ENCODE data around the gene FCN2.

Gene FCN2

DNA sequence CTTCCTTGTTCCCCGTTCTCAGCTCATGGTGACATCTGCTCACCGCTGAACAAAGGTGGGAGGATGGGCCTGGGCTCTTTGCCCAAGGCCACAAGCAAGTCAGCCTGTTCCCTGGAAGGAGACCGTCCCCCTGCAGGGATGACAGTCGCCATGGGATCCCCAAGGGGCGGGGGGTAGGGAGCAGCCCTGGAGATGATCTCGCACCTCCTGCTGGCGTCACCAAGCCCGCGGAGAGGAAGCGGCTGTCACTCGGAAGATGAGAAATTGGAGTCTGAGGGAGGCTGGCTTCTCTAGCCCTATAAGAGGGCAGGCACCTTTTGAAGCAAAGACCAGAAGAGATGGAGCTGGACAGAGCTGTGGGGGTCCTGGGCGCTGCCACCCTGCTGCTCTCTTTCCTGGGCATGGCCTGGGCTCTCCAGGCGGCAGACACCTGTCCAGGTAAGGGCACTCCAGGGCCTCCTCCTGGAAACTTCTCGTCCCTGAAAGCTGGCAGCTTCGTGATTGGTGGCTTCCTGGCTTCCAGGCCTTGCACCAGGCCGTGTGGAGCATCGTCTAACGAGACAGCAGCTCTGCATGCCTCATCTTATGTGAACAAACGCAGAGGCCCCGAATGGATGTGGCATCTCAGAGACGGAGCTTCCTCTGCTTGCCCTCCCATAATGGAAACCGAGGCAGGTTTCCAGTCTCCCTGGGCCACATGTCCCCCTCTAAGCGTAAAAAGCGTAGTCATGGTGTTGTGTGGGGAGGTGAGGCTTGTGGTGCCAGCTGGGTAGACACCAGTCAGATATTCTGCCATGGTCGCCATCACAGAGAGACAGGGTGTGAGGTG is at the start of gene FCN2:
Gene FCN2, plus strand, starts transcription at position 327 of the 829 bp plus-strand sequence. Its CDS starts 12 bp downstream, at position 339.
- DNase-seq, result no peak

DNA sequence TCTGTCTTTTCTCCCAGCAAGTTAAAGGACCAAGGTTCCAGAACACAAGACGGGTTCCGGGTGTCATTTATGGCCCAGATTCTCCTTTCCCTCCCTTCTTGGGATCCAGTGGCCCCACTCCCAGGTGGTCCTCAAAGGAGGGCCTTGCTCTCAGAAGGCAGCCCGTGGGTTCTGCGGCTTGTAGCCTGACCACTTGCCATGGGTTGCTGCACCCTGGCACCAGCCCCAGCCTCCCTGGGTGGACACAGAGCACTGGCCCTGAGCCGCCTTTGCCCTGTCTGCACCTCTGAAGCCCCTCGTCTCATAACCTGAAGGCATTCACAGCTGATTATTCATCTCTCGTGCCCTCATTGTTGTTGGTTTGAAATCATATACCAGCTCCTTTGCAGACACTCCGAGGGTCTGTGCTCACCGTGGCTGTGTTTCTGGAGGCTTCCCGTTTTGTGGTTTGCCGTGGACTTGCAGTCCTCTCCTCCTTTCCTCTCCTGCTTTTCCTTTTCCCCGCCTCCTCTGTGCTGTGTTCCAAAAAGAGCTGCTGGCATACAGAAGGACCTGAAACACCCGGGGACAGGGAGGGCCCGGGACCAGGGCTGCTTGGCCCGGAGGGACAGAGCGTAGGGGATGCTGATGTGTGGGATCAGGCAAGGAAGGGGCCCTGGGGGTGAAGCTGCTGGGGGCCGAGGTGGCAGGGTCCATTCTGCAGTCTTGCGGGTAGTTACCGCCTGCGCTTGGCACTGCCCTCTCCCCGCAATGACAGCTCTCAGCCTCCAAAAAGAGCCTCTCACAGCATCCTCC is 49.5 kb upstream of the FCN2 start:
- no peak for DNase-seq

DNA sequence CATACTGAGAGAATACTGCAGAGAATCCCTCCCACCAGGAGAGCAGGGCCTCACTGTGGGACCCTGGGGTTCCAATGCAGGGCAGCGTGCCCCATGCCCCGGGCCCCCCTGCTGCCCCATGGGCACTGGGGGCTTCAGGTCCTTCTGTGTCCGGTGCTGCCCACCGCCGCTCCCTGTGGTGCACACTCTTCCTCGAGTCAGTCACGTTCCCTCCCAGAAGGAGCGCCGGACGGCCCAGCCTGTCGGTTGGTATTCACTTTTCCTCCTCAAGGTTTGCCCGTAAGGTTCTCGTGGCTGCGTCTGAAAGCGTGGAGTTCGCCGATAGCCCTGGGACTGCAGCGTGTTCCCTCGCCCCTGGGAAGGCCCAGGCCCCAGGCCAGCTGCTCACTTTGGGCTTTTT is 48.1 kb upstream of the FCN2 start:
- DNase-seq, result no peak

GRCh38 chr9:134833294-134833880 is 47.2 kb upstream of the FCN2 start:
- no peak for DNase-seq

- DNase-seq, result no peak
Observed at GRCh38 chr9:134834217-134834956, 46.2 kb upstream of the FCN2 start.

DNA sequence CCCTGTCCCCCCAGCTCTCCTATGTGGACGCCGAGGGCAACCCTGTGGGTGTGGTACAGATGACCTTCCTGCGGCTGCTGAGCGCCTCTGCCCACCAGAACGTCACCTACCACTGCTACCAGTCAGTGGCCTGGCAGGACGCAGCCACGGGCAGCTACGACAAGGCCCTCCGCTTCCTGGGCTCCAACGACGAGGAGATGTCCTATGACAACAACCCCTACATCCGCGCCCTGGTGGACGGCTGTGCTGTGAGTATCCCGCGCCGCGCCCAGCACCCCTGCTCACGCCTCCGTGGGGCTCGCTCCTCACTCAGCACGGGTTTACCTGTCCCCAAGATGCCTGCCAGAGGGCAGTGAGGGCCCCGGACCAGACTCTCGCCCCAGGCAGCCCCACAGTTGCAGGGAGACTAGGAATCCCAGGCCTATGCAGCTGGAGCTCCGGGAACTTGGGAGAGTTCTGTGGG is 45.6 kb upstream of the FCN2 start:
- no peak for DNase-seq

GRCh38 chr9:134835448-134835847 is 45.2 kb upstream of the FCN2 start:
- DNase-seq, result no peak

DNA sequence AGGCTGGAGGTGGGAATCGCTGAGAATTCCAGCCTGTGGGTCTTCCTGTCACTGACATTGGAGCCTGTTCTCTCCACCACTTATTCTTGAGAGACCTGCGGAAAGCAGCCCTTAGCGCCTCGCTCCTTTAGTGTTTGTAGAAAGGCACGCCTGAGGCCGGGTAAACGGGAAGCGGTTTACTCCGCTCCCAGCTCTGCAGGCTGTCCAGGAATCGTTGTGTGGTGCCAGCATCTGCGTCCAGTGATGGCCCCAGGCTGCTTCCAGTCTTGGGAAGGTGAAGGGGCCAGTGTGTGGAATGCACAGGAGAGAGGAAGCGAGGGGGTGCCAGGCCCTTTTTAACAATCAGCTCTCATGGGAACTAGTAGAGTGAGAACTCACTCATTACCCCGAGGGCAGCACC is 44.6 kb upstream of the FCN2 start:
- DNase-seq, result no peak

GRCh38 chr9:134836406-134836970 is 44.1 kb upstream of the FCN2 start:
- no peak for DNase-seq

DNA sequence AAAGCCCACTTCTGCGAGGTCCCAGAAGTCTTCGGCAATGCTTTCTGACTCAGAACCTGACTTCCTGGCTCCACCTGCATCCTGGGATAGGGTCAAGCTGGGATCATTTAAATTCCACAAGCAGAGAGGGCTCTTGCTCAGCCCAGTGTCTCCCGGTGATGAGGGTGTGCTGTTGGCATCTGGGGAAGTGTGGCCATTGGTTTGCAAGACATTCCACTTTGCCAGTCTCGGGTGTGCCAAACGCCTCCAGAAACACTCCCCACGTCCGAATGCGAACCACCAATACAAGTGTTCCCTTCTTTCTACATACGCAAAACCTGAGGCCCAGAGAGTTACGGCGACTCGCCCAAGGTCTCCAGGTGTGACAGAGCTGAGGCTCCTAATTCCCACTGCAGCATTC is 43.1 kb upstream of the FCN2 start:
- DNase-seq, result no peak

DNA sequence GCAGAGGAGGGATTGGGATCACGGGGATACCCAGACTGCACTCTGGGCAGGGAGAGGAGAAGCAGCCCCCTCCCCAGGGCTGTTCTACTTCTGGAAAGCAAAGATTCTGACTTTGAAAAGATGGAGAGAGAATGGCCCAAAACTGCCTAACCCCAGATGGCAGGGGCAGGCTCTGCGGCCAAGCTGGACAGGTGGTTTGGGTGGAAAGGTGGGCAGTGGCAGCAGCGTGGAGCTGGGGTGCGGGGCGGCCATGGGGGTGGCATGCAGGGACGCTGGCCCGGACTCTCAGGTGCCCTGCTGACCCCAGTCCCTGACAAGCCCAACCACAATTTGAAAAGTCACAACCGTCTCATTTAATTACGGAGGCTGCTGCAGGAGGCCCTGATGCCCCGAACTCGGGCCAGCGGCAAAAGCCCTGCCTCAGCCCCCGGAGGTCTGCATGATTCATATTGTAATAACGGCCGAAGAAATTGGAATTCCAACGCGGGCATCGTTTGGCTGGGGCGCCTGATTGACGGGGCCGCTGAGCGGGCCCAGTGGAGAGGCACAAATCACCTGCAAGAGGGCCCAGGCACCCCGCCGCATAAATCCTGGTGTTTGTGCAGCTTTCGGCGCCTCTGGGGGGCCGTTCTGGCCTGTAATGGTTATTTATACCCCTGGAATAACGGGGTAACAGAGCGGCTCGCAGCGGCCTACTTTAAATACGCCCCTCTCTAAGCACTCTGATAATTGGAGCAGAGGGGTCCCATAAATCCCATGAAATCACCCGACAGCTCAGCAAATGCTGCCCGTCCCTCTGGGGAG is 41.8 kb upstream of the FCN2 start:
- DNase-seq, result no peak

DNA sequence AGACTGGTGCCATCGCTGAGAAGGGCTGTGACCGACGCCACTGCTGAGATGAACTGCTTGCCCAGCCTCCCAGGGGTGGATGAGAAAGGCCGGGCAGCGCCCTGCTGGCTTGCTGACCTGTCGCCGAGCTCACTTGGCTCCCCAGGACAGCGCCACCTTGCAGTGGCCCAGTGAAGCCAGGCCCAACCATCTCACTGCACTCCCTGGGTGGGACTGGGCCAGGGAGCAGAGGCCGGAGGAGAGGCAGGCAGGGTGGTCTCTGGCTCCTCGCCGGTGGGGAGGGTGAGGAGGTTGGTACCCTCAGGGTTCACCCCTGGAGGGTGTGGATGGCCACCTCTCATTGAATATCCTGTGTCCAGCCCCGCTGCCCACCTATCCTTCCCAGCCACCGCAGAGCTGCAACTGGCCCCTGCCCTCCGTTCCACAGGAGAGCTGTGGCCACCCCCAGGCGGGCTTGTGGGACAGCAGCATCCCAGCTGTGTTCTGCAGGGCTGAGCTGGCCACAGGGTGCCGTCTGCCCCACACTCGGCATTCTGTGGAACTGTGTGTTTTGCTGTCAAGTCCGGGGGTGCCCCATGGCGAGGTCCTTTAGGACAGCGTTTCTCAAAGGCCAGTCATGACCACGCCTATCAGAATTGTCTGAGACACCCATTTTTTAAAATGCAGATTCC is 41.0 kb upstream of the FCN2 start:
- no peak for DNase-seq

- no peak for DNase-seq
Observed at GRCh38 chr9:134840511-134840910, 40.1 kb upstream of the FCN2 start.

- DNase-seq, result no peak
Observed at GRCh38 chr9:134841180-134841904, 39.3 kb upstream of the FCN2 start.

GRCh38 chr9:134842321-134842720 is 38.3 kb upstream of the FCN2 start:
- DNase-seq, result no peak

GRCh38 chr9:134843740-134844139 is 36.9 kb upstream of the FCN2 start:
- no peak for DNase-seq

- no peak for DNase-seq
Observed at GRCh38 chr9:134844821-134845220, 35.8 kb upstream of the FCN2 start.

DNA sequence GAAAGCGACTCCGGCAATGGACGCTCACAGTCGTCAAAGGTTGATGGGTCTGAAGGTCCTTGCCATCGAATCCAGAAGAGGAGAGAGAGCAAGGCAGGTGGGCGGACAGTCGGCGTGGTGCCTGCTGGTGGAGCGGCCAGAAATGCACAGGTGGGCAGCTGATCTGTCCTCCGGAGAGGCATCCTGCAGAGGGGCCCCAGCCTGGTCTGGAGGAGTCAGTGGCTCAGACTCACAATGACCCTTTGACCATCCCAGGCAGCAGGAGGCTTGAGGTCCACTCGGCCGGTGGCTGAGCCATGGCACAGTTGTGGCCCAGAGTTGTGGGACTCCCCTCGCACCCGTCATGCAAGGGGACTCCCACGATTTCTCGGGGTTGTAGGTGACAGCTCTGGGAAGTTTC is 34.4 kb upstream of the FCN2 start:
- DNase-seq, result no peak

- DNase-seq, result no peak
Observed at GRCh38 chr9:134846699-134847098, 33.9 kb upstream of the FCN2 start.

Measured in hypothalamus (tissue), 51 donors.